Measurements from ENCODE around the gene PDE6D. TPM values are rescaled to one million over a fixed set of nuclear protein-coding genes. Genes with fewer than 3 reads are reported as not detected.

The PDE6D gene
- total and polyA plus RNA-seq, 2 experiments from 2014 or later = 35.2 to 55.6 TPM

- Histone ChIP-seq H3K4me2 (no peak overlapping the region), H4K20me1 (replicated peaks; ENCODE audit: insufficient read depth) (no peaks in the 10 kb centered on the region), H3K79me2 (replicated peaks; ENCODE audit: insufficient read depth) (no peaks in the 10 kb centered on the region), H3K4me1 (ENCODE audit: insufficient read depth) (no peaks in the 10 kb centered on the region), H3K4me3 (no peak overlapping the region), H3K27ac (ENCODE audit: low read depth) (no peak overlapping the region), H3K36me3 (ENCODE audit: insufficient read depth) (no peaks in the 10 kb centered on the region), H3K27me3 (ENCODE audit: insufficient read depth) (no peaks in the 10 kb centered on the region), H2AFZ (no peak overlapping the region), H3F3A (replicated peaks; ENCODE audit: low read depth) (peaks cover 6% of the 10 kb centered on the region; the same call in 1 of the 2 replicates), H3K9me2 (ENCODE audit: insufficient read depth) (no peaks in the 10 kb centered on the region)
- peaks cover 13% of the 10 kb centered on the region for H3K4me1 Mint-ChIP-seq
- no peak overlapping the region for H3K27ac Mint-ChIP-seq
- no peak overlapping the region for H3K4me3 Mint-ChIP-seq
- no peaks in the 10 kb centered on the region for H3K36me3 Mint-ChIP-seq (ENCODE audit: low read depth)
- no peak for DNase-seq (ENCODE audit: low spot score)
- ATAC-seq = peak; percentile 20
- TF ChIP-seq ZNF114 (CRISPR knock-in tag; IDR thresholded peaks at IDR 0.05) (no peak), ZNF462 (CRISPR knock-in tag; IDR thresholded peaks at IDR 0.05) (no peak), REST (IDR thresholded peaks at IDR 0.05; ENCODE audit: unreplicated experiment) (no peak), STAT1 (IDR thresholded peaks at IDR 0.05; ENCODE audit: unreplicated experiment) (no peak), ETS1 (IDR thresholded peaks at IDR 0.05) (no peak), CTCF (conservative IDR thresholded peaks at IDR 0.05; ENCODE audit: low read depth in 2 of 2) (no peak), NANOG (IDR thresholded peaks at IDR 0.05; ENCODE audit: borderline replicate concordance) (no peak), JUNB (IDR thresholded peaks at IDR 0.05; ENCODE audit: unreplicated experiment) (no peak)
- H3K27me3 Mint-ChIP-seq (ENCODE audit: insufficient read depth, low read depth, poor library complexity) = peaks cover 13% of the 10 kb centered on the region
- no peaks in the 10 kb centered on the region; the same call in 2 of the 3 replicates for H3K9me3 Mint-ChIP-seq
Observed at GRCh38 chr2:231693956-231694355, 87.1 kb downstream of the PDE6D start.

Data from GM23338 (cell line).